Ureter (tissue), 1 donor: ENCODE results near the gene ATG16L1. TPM values are rescaled to one million over a fixed set of nuclear protein-coding genes. Genes with fewer than 3 reads are reported as not detected.
A peak's percentile ranks its signal among the peaks of the same experiment; 100 is the strongest.
"Not testable (repeated sequence)": the region's sequence is repeated elsewhere in the genome, so short reads cannot be mapped to it uniquely, and the experiment has no call there.

Experiments used
- DNase-seq: peaks from one replicate; pipeline ENCODE4 v3.0.0-alpha.2; 2020; ENCODE audit warnings: low spot score
- total RNA-seq: library from RNA; stranded (reverse); gene quantifications from one replicate; pipeline ENCODE4 v1.2.4, GENCODE V29; 2023
- donor health status: DM: yes; HTN: yes; CAD: no.

ATG16L1 gene
- total RNA-seq, 1 donor from 2014 or later = 35.4 TPM

DNA sequence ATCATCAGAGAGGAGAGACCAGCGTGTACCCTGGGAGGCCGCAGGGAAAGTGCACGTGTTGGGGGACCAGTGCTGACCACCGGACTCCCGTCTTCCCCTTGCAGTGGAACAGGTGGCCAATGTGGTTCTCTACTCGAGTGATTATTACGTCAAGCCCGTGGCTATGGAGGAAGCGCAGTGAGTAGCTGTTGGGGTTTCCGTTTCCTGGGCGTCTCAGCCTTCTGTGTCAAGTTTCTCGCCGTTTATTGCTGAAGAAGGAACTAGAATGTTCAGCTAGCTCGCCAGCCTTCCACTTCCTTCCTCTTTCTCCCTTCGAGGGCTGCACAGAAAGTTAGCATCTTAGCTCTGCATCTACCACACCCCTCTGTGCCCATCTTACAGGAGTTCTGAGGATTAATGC is 80.1 kb downstream of the ATG16L1 start:
- peak; percentile 63 for DNase-seq

DNA sequence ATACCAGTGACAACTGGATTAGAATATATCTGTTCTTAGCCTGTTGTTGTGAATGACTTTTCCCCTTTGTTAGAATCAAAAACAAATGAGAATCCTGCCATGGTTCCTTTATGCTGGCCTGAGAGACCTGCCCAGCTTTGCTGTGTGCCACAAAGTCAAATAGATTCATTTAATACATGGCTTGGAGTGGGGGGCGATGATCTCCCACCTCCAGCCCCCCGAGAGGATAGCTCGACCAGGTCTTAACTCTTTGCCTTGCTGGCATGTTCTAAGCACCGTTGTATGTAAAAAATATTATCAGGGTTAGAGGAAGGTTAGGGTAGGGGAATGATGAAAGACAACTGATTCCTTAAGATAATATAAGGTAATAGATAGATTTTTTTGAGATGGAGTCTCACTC is 80.7 kb downstream of the ATG16L1 start:
- DNase-seq = no peak

DNA sequence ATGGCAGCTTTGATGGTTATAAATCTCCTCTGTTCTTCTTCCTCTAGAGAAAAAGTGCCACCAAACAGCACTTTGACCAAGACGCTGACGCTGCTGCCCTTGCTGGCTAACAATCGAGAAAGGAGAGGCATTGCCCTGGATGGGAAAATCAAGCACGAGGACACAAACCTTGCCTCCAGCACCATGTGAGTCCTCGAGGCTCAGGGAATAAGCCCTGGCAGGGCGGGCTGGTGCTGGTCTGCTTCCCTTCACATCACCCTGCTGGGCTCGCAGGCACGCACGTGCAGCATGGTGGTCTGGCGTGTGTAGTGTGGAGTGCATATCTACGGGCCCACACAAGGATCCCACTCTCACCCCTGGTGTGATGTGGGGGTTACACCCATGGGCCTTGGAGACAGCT is 83.4 kb downstream of the ATG16L1 start:
- no peak for DNase-seq

DNA sequence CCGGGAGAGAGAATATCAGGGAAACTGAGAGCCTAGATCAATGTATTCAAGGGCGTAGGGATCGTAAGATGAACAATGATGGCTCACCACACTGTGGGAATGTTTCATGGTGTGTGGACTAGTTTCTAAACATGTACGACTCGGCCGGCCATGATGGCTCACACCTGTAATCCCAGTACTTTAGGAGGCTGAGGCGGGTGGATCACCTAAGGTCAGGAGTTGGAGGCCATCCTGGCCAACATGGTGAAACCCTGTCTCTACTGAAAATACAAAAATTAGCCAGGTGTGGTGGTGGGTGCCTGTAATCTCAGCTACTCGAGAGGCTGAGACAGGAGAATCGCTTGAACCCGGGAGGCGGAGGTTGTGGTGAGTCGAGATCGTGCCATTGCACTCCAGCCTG is 84.6 kb downstream of the ATG16L1 start:
- DNase-seq = not testable (repeated sequence)

DNA sequence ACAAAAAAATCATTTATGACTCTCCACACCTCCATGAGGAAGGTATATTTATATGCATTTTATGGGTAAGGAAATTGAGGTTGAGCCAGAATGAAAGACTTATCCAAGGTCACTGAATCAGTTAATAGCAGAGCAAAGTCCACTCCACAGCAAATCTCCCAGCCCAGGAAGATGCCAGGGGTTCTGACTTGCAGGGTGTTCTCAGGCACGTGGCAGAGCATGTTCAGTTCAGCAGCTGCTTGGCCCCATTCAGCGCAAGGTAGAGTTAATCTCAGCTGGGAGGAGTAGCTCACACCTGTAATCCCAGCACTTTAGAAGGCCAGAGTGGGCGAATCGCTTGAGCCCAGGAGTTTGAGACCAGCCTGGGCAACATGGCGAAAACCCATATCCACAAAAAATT is 85.1 kb downstream of the ATG16L1 start:
- DNase-seq = no peak

DNA sequence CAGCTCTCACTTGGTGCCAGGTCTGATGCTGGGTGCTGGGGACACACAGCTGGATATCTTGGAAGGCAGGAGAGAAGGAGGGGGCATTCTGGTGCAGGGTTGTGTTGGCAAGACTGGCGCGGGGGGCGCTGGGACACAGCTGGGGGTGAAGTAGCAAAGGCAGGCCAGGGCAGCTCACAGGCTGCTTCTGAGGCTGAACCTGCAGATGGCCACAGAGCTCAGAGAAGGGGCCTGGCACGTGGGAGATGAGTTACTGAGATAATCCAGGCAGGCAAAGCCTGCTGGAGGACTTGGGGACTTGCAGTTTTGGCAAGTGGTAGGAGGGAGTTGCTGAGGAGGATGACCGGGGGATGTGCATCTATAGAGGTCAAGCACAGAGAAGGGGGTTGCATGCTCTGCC is 86.6 kb downstream of the ATG16L1 start:
- no peak for DNase-seq

DNA sequence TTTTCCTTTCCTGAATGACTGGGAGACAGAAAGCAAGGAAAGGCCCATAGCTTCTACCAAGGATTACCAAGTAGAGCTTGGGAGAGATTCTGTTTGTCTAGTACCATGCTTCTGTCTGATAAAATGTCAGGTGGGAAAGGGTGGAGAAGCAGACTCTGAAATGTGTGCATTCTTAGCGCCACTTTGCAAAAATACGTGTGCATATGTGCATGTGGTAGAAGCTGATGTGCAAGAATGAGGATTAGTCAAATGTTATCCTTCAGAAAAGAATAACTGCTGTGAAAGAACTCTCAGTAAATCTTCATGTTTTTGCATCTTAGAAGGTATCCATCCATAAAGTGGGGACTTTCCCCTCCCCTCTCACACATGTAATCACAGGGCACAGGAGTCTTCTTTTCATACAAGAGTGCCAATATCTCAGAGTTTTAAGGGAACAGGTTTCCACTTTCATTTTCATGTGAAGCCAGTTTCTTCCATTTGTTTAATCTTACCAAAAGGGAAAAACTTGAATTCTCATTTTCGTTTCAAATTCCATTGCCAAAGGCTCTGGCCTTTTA is 87.4 kb downstream of the ATG16L1 start:
- no peak for DNase-seq

DNA sequence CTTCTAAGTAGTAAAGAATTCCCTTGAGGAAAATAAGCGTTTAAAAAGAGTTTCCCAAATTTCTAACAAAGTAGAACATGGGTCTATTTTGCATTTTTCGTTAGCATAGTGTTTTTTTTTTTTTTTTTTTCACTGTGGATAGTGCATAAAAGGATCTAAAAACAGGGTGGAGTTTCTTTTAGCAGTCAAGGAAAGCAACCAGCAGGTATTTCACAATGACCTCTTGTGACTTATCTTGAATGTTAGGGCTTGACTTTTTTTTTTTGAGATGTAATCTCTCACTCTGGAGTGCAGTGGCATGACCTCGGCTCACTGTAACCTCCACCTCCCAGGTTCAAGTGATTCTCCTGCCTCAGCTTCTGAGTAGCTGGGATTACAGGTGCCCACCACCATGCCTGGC is 88.0 kb downstream of the ATG16L1 start:
- no peak for DNase-seq

DNA sequence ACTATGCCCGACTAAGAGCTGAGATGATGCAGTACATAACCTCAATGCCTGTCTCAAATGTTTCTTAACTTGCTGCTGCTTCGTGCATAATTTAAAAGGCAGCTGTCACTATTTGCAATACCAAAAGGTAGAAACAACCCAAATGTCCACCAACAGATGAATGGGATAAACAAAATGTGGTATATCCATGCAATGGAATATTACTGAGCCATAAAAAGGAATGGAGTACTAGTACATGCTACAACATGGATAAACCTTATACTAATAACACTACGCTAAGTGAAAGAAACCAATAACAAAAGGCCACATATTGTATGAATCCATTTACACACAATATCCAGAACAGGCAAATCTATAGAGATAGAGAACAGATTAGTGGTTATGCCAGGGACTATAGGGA is 89.8 kb downstream of the ATG16L1 start:
- no peak for DNase-seq

DNA sequence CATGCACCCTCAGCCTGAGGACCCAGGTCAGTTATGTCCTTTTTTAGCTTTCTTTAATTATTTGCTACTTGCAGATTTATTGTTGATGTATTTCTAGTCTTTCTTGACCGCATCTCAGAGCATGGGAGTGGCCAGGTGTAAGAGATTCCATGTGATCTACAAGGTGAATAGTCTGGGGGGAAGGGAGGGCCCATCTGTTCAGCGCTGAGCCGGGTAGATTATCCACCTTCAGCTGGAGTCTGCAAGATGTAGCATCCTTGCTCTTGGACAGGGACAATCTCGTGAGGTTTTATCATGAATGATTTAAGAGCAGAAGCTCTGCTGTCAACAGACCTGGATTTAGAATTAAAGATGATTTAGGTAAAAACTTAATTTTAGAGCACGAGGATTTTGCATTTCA is 90.8 kb downstream of the ATG16L1 start:
- no peak for DNase-seq

DNA sequence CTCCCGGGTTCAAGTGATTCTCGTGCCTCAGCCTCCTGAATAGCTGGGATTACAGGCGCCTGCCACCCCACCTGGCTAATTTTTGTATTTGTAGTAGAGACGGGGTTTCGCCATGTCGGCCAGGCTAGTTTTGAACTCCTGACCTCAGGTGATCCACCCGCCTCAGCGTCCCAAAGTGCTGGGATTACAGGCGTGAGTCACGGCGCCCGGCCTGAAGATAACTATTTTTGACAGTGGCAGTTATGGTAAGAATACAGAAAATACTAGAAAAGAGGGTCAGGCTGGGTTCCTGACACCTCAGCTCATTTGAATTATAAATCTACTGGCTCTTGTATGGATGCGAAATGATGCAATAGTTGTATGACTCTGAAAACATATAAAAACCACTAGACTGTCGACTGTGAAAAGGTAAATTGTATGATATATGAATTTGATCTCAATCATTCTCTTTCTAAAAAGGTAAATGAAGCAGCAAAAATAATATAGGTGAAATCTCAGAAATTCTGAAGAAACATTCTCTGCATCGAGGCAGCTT is 91.8 kb downstream of the ATG16L1 start:
- DNase-seq = no peak

Other genes starting within 250 kb of the ATG16L1 start
- gene NGEF, start 238.4 kb upstream of the ATG16L1 start, total RNA-seq = 8.1 TPM
- gene NEU2, start 219.0 kb upstream of the ATG16L1 start, total RNA-seq = not detected
- gene INPP5D, start 191.3 kb upstream of the ATG16L1 start, total RNA-seq = 43.4 TPM
- not detected for gene SAG, start 56.1 kb downstream of the ATG16L1 start, total RNA-seq
- gene DGKD, start 102.8 kb downstream of the ATG16L1 start, total RNA-seq = 44.7 TPM